Fibroblast of mammary gland (primary cell): ENCODE measurements around the gene MSI2.

Experiments used
- DNase-seq: peaks from one replicate; pipeline ENCODE4 v3.0.0-alpha.2; 2010; ENCODE audit warnings: low read depth
- H3K4me3 ChIP-seq: 2 replicates; pipeline ENCODE4 v1.5.1; 2011; ENCODE audit warnings: low read depth, mild to moderate bottlenecking, low read length, moderate library complexity; ENCODE audit not compliant: control insufficient read depth
- TF ChIP-seq, protein P1 (sequence below): conservative IDR thresholded peaks from 2 replicates; pipeline ENCODE4 v1.5.1; 2011; ENCODE audit warnings: low read depth, low read length, inconsistent platforms; ENCODE audit not compliant: control insufficient read depth, insufficient read depth

The MSI2 gene

DNA sequence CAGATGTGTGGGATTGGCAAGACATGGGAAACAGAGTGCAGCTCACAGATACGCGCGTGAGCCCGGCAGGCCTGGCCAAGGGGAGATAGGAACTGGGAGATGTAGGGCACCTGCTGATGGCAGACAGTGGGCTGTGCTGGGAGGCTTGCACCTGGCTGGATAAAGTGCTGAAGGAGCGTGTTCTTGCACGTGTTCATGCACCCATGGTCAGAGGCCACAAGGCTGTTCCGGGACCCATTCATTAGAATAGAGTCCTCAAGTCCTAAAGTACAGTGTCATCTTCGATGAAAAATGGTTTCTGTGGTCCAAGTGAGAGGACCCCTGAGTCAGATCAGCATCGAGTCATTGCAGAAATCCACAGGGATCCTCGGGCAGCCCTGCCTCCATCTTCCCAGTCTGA is 252.3 kb downstream of the MSI2 start:
- TF ChIP-seq, protein P1, sequence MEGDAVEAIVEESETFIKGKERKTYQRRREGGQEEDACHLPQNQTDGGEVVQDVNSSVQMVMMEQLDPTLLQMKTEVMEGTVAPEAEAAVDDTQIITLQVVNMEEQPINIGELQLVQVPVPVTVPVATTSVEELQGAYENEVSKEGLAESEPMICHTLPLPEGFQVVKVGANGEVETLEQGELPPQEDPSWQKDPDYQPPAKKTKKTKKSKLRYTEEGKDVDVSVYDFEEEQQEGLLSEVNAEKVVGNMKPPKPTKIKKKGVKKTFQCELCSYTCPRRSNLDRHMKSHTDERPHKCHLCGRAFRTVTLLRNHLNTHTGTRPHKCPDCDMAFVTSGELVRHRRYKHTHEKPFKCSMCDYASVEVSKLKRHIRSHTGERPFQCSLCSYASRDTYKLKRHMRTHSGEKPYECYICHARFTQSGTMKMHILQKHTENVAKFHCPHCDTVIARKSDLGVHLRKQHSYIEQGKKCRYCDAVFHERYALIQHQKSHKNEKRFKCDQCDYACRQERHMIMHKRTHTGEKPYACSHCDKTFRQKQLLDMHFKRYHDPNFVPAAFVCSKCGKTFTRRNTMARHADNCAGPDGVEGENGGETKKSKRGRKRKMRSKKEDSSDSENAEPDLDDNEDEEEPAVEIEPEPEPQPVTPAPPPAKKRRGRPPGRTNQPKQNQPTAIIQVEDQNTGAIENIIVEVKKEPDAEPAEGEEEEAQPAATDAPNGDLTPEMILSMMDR, result no peak
- no peak overlapping the region for H3K4me3 ChIP-seq
- DNase-seq, result no peak

DNA sequence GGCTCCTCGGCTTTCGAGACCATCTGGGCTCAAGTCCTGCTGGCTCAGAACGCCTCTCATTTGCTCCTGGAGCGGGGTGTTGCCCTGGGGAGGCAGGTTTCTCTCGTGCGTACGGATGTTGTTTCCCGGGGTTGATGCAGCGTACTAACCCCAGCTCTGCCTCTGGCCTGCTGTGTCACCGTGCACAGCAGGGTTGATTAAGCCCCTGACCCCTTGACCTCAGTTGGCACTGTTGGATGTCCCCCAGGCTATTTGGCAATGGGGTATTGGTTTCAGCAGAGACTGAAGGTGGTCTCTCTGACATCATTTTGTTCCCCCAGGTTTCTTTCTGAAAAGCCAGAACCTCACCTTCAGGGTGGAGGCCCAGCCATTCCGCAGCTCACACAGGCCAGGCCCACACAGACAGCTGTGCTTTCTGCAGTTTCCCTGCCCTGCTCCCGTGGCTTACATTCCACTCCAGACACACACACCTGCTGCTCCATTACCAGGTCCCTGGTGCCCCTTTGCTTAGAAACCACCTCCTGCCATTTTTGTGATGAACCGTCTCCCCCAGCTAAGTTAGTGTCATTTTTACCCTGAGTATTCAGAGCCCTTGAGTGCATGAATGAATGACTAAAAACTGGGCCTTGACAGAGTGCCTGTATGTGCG is 255.3 kb downstream of the MSI2 start:
- H3K4me3 ChIP-seq, result no peak overlapping the region
- TF ChIP-seq, protein P1, result no peak
- DNase-seq, result no peak

DNA sequence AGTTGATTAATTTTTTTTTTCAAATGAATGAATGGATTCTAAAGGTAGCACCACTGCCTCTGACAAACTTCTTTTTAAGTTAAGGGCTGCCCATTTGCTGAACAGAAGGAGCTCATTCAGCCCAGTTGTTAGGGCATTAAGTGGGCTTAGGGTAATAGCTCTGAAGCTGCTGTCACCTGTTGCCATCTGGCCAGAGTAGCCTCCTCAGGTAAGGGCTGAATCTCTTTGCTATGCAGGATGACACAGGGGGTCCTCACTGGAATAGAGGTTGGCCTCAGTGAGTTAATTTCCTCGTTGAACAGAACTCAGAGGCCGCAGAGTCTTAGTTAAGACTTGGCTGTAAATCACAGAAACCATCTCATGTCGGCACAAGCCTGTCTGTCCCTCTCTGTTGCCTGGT is 255.9 kb downstream of the MSI2 start:
- no peak overlapping the region for H3K4me3 ChIP-seq
- TF ChIP-seq, protein P1, result no peak
- DNase-seq, result no peak

DNA sequence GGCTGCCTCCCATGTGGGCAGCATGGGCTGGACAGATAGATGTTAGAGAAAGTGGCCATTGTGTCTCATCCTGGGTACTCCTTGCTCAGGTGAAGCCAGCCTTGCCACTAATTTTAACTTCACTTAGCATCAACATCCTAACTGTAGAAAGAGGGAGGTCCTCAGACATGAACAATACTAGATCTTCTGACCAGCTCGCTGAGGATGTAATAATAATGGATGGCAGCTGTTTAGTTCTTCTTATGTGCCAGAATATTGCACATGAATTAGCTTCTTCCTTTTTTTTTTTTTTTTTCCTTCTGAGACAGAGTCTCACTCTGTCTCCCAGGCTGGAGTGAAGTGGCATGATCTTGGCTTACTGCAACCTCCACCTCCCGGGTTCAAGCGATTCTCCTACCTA is 256.4 kb downstream of the MSI2 start:
- H3K4me3 ChIP-seq, result no peak overlapping the region
- DNase-seq, result no peak
- TF ChIP-seq, protein P1, result no peak

DNA sequence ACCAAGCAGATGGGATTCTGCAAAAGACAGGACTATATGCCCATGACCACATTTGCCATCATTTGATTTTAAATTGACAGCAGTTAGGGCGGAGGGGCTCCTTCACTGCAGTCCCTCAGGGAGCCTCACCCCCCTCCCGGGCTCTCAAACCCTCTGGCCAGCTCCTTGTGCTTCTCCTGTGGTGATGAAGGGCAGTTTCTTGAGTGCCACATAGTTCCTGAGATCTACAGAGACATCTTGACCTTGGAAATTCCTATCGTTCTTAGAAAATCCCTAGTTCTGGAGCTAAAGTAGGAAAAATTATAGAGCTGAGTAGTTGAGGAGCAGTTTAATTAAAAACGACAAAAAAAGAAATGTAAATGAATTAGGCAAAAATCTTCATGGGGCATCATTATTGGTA is 257.2 kb downstream of the MSI2 start:
- TF ChIP-seq, protein P1, result no peak
- no peak for DNase-seq
- H3K4me3 ChIP-seq, result no peak overlapping the region

DNA sequence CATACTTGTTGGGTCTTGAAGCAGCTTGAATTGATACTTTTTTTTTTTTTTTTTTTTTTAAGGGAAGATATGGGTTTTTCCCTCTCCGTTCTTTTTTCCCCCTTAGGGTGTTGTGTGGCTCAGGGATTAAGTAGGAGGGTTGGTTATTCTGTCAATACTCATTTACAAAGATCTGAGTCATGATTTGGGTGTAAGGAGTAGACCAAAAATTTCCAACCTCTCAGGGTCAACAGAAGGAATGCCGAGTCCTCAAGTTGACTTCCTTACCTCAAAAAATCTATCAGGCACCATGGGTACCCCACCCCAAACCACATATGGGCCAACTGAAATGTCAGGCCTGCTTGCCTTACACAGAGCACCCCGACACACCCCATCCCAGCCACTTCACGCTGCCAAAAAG is 258.3 kb downstream of the MSI2 start:
- H3K4me3 ChIP-seq, result no peak overlapping the region
- TF ChIP-seq, protein P1, result no peak
- no peak for DNase-seq

DNA sequence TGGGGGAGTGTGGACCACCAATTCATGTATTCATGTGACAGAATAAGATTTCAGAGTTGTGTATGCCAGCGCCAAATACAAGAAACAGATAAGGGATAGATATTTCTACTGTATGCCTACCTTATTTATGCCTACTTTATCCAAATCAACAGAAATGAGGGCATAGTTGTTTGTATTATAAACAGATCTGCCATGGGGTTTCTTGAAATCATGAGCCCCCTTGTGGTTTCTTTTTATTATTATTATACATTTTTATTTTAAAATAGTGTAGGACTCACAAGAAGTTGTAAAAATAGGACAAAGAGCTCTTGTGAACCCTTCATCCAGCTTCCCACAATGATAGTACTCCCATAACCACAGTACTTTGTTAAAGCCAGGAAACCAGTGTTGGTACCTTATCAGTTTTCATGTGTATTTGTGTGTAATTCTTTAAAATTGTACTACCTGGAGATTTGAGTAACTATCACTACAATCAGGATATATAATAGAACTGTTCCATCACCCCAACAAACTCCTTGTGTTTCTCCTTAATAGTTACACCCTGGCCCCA is 259.4 kb downstream of the MSI2 start:
- TF ChIP-seq, protein P1, result no peak
- DNase-seq, result no peak
- H3K4me3 ChIP-seq, result no peak overlapping the region
